RWPE2 (cell line): Measurements from ENCODE around the gene RALGAPA2.

Source experiments
- ATAC-seq: fragments of 200-7000 bp; cut with Tn5 transposase; 3 replicates; pipeline ENCODE4 v1.9.1; 2021; ENCODE audit warnings: low read depth
- DNase-seq: peaks from one replicate; pipeline ENCODE4 v3.0.0-alpha.2; 2020; ENCODE audit warnings: low spot score
- H3K27ac ChIP-seq: fragments of 450-650 bp; 2 replicates; pipeline ENCODE4 v1.5.1; 2017; ENCODE audit warnings: mild to moderate bottlenecking; ENCODE audit not compliant: poor library complexity, severe bottlenecking
- H3K27me3 ChIP-seq: fragments of 250-450 bp; sonication (Bioruptor Pico); 2 replicates; pipeline ENCODE4 v1.5.1; 2021; ENCODE audit warnings: mild to moderate bottlenecking, moderate library complexity; ENCODE audit not compliant: insufficient read depth, poor library complexity, severe bottlenecking
- H3K36me3 ChIP-seq: fragments of 250-450 bp; sonication (Bioruptor Pico); 2 replicates; pipeline ENCODE4 v1.5.1; 2020; ENCODE audit warnings: low read depth, mild to moderate bottlenecking, moderate library complexity
- H3K4me1 ChIP-seq: fragments of 250-450 bp; sonication (Bioruptor Pico); 2 replicates; pipeline ENCODE4 v1.5.1; 2021; ENCODE audit warnings: mild to moderate bottlenecking, moderate library complexity; ENCODE audit not compliant: insufficient read depth, poor library complexity, severe bottlenecking
- H3K4me3 ChIP-seq: fragments of 250-450 bp; sonication (Bioruptor Pico); 2 replicates; pipeline ENCODE4 v1.5.1; 2021; ENCODE audit warnings: mild to moderate bottlenecking, moderate library complexity; ENCODE audit not compliant: severe bottlenecking
- H3K9me3 ChIP-seq: fragments of 250-450 bp; sonication (Bioruptor Pico); 2 replicates; pipeline ENCODE4 v1.5.1; 2021; ENCODE audit warnings: mild to moderate bottlenecking, moderate library complexity; ENCODE audit not compliant: severe bottlenecking
- TF ChIP-seq, protein P1 (sequence below): fragments of 450-650 bp; IDR thresholded peaks from one replicate; pipeline ENCODE4 v1.5.1; 2017; ENCODE audit warnings: mild to moderate bottlenecking, moderate library complexity; ENCODE audit not compliant: poor library complexity, severe bottlenecking

Gene RALGAPA2

DNA sequence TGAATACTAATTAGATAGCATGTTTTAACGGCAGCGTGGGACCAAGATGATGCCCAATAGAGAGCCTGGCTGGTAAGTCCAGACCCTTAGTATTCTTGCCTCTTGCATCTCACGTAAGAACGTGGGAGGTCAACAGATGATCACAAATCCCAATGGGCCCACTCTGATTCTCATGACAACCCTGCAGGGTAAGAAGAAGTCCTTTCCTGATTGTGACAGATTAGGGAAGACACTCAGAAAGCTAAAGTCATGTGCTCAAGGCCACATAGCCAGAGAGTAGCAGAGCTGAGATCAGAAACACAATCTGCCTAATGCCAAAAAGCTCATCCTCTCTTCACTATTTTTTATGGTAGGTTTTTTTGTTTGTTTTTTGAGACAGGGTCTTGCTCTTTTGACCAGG is 103.8 kb downstream of the RALGAPA2 start:
- no peak for ATAC-seq
- no peaks in the 10 kb centered on the region for H3K27me3 ChIP-seq
- H3K4me1 ChIP-seq = peaks cover 3% of the 10 kb centered on the region
- DNase-seq = no peak
- no peaks in the 10 kb centered on the region for H3K9me3 ChIP-seq
- no peaks in the 10 kb centered on the region for H3K36me3 ChIP-seq
- TF ChIP-seq, protein P1, sequence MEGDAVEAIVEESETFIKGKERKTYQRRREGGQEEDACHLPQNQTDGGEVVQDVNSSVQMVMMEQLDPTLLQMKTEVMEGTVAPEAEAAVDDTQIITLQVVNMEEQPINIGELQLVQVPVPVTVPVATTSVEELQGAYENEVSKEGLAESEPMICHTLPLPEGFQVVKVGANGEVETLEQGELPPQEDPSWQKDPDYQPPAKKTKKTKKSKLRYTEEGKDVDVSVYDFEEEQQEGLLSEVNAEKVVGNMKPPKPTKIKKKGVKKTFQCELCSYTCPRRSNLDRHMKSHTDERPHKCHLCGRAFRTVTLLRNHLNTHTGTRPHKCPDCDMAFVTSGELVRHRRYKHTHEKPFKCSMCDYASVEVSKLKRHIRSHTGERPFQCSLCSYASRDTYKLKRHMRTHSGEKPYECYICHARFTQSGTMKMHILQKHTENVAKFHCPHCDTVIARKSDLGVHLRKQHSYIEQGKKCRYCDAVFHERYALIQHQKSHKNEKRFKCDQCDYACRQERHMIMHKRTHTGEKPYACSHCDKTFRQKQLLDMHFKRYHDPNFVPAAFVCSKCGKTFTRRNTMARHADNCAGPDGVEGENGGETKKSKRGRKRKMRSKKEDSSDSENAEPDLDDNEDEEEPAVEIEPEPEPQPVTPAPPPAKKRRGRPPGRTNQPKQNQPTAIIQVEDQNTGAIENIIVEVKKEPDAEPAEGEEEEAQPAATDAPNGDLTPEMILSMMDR = no peak
- H3K4me3 ChIP-seq = no peak overlapping the region
- H3K27ac ChIP-seq = no peak overlapping the region

DNA sequence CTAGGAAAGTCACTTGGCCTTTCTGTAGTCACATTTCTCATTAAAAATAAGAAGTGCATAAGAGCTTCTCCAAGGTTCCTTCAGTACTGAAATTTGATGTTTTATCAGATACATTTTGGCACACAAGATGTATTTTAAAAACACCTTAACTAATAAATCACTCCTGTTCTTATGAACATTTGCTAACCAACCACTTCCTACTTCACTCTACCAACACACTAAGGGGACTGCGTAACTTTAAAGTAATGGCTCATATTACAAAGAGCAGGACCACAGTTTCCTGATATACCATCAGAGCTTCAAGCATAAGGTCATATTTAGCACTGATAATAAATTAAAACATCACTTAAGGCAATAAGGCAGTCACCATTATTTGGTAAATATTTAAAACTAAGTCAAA is 104.4 kb downstream of the RALGAPA2 start:
- no peak overlapping the region for H3K4me3 ChIP-seq

DNA sequence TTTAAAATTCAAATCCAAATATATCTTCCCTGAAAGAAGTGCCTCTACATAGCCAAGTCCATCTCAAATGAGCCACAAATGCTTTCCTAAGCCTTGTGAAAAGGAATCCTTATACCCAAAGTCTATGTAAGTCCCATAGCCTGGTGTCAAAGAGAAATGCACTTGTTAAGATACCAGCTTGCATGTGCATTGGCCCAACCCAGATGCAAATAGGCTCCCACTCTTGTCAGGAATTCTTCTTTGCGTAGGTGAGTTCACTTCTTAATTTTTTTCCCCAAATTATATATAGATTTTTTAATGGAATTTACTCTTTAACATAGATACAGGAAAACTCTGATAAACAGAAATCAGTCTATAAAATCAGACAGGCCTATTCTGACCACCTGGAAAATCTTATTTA is 105.6 kb downstream of the RALGAPA2 start:
- DNase-seq (no peak), ATAC-seq (no peak)
- H3K27ac ChIP-seq = no peak overlapping the region
- H3K4me3 ChIP-seq = no peak overlapping the region
- no peaks in the 10 kb centered on the region for H3K36me3 ChIP-seq
- H3K27me3 ChIP-seq = no peaks in the 10 kb centered on the region
- no peaks in the 10 kb centered on the region for H3K9me3 ChIP-seq
- TF ChIP-seq, protein P1 = no peak
- peaks cover 7% of the 10 kb centered on the region for H3K4me1 ChIP-seq

More for the DNA sequence above, 104.4 kb downstream of the RALGAPA2 start:
- Histone ChIP-seq H3K4me1 (peaks cover 7% of the 10 kb centered on the region), H3K36me3 (no peaks in the 10 kb centered on the region), H3K27ac (no peak overlapping the region), H3K9me3 (no peaks in the 10 kb centered on the region), H3K27me3 (no peaks in the 10 kb centered on the region)
- TF ChIP-seq, protein P1 = no peak
- no peak for DNase-seq
- ATAC-seq = no peak

DNA sequence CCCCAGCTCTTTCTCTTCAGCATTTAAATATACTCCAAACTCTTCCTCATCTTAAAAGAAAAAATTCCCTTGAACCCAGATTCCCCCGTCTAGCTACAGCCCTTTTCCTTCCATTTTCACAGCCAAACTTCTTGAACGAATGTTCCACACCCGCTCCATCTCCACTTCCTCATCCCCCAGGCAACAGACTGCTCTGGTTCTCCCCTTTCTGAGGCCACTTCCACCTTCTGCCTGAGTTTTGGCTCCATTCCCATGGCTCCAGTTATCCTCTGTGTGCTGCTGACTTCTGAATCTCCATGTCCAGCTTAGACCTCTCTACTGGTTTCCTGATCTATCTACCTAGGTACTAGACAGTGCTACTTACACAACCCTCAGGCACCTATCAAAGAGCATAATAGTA is 106.4 kb downstream of the RALGAPA2 start:
- H3K36me3 ChIP-seq = no peaks in the 10 kb centered on the region
- no peak overlapping the region for H3K27ac ChIP-seq
- TF ChIP-seq, protein P1 = no peak
- ATAC-seq = no peak
- H3K9me3 ChIP-seq = no peaks in the 10 kb centered on the region
- peaks cover 7% of the 10 kb centered on the region for H3K4me1 ChIP-seq
- H3K27me3 ChIP-seq = no peaks in the 10 kb centered on the region
- no peak for DNase-seq
- no peak overlapping the region for H3K4me3 ChIP-seq

DNA sequence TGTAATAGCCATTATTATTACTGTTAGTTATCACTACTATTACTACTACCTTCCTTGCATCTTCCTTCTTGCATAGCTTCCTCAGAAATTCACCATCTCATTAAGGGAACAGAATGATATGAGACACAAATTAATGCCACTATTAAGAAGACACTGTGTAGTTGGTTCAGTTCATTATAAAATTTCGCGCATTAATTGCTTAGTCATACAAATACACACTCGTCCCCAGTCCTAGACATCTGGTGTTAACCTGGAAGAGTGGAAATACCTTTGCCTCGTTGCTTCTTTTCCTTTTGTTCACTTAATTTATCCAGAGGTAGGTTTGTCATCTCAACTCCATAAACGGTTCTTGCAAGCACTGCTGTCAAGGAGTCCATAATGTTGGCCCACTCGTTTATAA is 107.5 kb downstream of the RALGAPA2 start:
- Histone ChIP-seq H3K27me3 (no peaks in the 10 kb centered on the region), H3K4me1 (peaks cover 7% of the 10 kb centered on the region), H3K9me3 (no peaks in the 10 kb centered on the region), H3K4me3 (no peak overlapping the region), H3K36me3 (no peaks in the 10 kb centered on the region), H3K27ac (no peak overlapping the region)
- TF ChIP-seq, protein P1 = no peak
- no peak for ATAC-seq
- no peak for DNase-seq
